Fibroblast of lung (primary cell): ENCODE data around the gene FAM219B.

Experiments used
- CTCF ChIP-seq, 2 donors: IDR thresholded peaks in 1 of 2; conservative IDR thresholded peaks in 1 of 2; 1 replicate in 1 of 2; 2 replicates in 1 of 2; pipeline ENCODE4 v1.5.1; 2011 to 2012; ENCODE audit warnings: low read length in 2 of 2, control low read depth in 1 of 2, inconsistent platforms in 1 of 2, low read depth in 1 of 2, mild to moderate bottlenecking in 1 of 2
- EZH2 ChIP-seq: IDR thresholded peaks from 2 replicates; pipeline ENCODE4 v1.5.1; 2012; ENCODE audit warnings: low read length, control low read depth, mild to moderate bottlenecking; ENCODE audit errors: missing control alignments

GRCh38 chr15:74896316-74896715 is 10.3 kb downstream of the FAM219B start:
- TF ChIP-seq CTCF (conservative IDR thresholded peaks at IDR 0.05 in 1 of 2, IDR thresholded peaks at IDR 0.05 in 1 of 2; ENCODE audit: low read depth in 1 of 2, low read length in 2 of 2): no peak
- TF ChIP-seq EZH2: no peak
